Measurements from ENCODE around the gene MROH7.
"Not testable (repeated sequence)": the region's sequence is repeated elsewhere in the genome, so short reads cannot be mapped to it uniquely, and the experiment has no call there.

MROH7 gene

DNA sequence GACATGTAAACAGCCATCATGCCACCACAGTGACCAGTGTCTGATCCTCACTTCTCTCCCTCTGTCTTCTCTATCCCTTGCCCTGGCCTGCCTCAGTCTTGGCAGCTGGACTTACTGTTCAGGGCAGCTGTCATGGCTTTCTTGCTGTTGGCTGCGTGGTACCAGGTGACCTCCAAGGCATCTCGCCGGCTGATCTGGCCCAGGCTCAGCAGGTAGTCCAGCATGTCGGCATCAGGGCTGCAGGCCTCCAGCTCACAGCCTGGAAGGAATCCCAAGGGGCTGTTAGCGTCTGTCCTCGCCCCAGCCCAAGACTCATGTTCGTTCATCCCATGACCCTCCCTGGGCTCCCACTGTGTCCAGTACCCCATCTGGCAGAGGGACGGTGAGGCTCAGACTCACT, 21.8 kb upstream of the MROH7 start:
- no peak for DNase-seq (ENCODE audit: extremely low read depth, low read depth)
- no peak overlapping the region for H3K4me3 ChIP-seq (replicated peaks; ENCODE audit: low read depth, low read length)
- TF ChIP-seq, protein P1, sequence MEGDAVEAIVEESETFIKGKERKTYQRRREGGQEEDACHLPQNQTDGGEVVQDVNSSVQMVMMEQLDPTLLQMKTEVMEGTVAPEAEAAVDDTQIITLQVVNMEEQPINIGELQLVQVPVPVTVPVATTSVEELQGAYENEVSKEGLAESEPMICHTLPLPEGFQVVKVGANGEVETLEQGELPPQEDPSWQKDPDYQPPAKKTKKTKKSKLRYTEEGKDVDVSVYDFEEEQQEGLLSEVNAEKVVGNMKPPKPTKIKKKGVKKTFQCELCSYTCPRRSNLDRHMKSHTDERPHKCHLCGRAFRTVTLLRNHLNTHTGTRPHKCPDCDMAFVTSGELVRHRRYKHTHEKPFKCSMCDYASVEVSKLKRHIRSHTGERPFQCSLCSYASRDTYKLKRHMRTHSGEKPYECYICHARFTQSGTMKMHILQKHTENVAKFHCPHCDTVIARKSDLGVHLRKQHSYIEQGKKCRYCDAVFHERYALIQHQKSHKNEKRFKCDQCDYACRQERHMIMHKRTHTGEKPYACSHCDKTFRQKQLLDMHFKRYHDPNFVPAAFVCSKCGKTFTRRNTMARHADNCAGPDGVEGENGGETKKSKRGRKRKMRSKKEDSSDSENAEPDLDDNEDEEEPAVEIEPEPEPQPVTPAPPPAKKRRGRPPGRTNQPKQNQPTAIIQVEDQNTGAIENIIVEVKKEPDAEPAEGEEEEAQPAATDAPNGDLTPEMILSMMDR (IDR thresholded peaks at IDR 0.05; ENCODE audit: low read depth, low read length, missing control alignments) = no peak

DNA sequence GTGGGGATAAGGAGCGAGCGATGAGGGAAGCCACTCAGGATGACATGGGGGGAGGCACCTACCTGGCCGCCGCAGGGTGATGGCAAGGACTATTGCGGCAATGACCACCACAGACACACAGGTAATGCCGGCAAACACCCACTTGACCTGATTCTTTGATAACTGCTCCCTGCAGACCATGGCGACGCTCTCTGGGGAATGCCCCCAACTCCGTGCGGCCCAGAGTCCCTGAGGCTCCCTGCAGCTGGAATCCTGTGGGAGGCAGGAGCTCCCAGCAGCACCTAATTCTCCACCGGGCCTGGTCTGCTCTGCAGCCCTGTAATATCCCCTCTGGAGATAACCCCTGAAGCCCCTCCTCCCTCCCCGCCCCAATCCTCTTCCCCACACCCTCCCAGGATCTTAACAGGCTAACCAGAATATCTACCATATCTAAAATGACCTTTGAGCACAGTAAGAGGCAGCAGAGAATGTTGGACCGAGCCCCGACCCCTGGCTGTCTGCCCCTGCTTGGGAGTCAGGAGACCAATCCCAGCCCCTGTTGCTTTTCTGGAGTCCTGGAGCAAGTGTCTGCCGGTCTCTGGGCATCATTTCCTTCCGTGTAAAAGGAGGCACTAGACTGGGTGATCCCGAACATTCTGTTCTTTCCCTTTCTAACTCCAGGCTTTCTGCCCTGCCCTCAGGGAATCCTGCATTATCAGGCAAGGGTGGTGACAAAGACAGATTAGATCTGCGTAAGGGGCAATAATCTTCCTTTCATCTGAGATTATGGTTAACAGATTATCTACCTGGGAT, 18.2 kb upstream of the MROH7 start, which contains the start of gene FAM151A:
Gene FAM151A (minus strand): TSS at position 310 of the 792 bp plus-strand sequence. CDS start 130 bp downstream, at position 180.
- no peak for DNase-seq (ENCODE audit: extremely low read depth, low read depth)
- H3K4me3 ChIP-seq (replicated peaks; ENCODE audit: low read depth, low read length) = no peak within 1 kb of the TSS

DNA sequence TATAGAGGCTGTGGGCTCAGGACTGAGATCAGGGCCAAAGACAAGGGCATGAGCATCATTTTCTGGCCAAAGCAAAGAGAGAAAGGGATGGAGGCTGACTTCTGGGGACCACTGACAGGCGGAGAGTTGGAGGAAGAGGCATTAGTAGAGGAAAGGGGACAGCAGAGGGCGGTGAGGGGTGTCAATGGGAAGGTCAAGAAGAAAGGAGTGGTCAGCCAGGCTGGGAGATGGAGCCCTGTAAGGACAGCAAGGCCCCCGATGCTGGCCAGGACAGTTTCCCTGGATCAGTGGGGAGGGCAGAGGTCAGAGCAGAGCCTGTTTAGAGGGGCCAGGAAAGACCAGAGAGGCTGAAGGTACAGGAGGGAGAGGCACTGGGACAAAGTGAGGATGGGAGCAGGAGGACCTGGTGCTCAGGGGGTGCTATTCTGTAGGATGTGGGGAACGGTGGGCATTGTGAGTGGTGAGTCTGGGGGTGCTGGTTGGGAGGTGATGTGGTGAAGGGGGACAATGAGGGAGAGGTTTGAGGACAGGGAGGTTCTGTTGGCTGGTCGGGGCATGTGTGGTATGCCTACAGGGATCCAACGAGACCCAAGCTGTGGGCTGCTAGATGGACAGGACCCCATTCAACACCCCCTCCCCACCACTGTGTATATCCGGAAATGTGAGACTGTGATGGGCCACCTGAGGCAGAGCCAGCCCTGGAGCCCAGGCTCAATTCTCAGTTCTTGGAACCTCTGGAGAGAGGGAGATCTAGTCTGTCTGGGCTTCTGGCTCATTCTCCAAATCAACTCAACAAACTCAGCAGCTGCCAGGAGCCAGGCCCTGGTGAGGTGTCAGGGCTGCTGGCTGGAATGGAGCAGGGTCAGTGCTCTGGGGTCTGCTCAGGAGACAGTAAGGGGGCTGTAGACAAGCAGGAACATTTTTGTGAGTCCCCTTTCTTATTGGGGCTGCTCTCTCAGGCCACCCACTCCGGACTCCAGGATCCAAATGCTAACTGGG, 16.8 kb upstream of the MROH7 start:
- no peak overlapping the region for H3K4me3 ChIP-seq (replicated peaks; ENCODE audit: low read depth, low read length)
- no peak for DNase-seq (ENCODE audit: extremely low read depth, low read depth)
- TF ChIP-seq, protein P1 (IDR thresholded peaks at IDR 0.05; ENCODE audit: low read depth, low read length, missing control alignments) = no peak

More for the DNA sequence above, 18.2 kb upstream of the MROH7 start, which contains the start of gene FAM151A:
- TF ChIP-seq, protein P1 (IDR thresholded peaks at IDR 0.05; ENCODE audit: low read depth, low read length, missing control alignments) = no peak

DNA sequence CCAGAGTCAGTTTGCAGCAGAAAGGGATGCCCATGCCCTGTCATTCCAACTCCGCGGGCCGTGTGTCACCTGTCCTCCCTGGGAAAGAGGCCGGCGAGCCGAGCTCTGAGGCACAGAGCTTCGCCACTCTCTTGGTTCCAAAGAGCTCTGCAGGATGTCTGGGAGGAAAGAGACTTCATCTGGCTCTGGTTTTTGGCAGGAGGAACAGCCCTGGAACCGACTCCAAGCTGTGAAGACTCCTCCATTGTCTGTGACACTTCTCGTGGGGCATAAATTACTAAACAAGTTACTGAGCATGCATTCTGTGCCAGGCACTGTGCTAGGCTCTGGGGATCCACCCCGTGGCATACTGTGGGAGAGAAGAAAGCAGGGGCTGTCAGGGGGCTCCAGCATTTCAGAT, 14.4 kb upstream of the MROH7 start:
- TF ChIP-seq, protein P1 (IDR thresholded peaks at IDR 0.05; ENCODE audit: low read depth, low read length, missing control alignments) = no peak
- no peak for DNase-seq (ENCODE audit: extremely low read depth, low read depth)
- H3K4me3 ChIP-seq (replicated peaks; ENCODE audit: low read depth, low read length) = no peak overlapping the region

DNA sequence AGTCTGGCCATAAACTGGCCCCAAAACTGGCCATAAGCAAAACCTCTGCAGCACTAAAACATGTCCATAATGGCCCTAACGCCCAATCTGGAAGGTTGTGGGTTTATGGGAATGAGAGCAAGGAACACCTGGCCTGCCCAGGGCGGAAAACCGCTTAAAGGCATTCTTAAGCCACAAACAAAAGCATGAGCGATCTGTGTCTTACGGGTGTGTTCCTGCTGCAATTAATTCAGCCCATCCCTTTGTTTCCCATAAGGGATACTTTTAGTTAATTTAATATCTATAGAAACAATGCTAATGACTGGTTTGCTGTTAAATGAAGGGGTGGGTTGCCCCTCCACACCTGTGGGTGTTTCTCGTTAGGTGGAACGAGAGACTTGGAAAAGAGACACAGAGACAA, 5.8 kb upstream of the MROH7 start:
- not testable (repeated sequence) for DNase-seq (ENCODE audit: extremely low read depth, low read depth); H3K4me3 ChIP-seq (replicated peaks; ENCODE audit: low read depth, low read length)

DNA sequence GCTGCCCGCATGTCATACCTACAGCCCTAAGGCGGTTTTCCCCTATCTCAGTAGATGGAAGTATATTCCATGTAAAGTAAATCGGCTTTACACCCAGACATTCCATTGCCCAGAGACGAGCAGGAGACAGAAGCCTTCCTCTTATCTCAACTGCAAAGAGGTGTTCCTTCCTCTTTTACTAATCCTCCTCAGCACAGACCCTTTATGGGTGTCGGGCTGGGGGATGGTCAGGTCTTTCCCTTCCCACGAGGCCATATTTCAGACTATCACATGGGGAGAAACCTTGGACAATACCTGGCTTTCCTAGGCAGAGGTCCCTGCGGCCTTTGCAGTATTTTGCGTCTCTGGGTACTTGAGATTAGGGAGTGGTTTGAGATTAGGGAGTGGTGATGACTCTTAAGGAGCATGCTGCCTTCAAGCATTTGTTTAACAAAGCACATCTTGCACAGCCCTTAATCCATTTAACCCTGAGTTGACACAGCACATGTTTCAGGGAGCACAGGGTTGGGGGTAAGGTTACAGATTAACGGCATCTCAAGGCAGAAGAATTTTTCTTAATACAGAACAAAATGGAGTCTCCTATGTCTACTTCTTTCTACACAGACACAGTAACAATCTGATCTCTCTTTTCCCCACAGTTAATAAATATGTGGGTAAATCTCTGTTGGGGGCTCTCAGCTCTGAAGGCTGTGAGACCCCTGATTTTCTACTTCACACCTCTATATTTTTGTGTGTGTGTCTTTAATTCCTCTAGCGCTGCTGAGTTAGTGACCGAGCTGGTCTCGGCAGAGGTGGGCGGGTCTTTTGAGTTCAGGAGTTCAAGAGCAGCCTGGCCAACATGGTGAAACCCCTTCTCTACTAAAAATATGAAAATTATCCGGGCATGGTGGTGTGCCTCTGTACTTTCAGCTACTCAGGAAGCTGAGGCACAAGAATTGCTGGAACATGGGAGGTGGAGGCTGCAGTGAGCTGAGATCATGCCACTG, 4.8 kb upstream of the MROH7 start:
- not testable (repeated sequence) for H3K4me3 ChIP-seq (replicated peaks; ENCODE audit: low read depth, low read length); DNase-seq (ENCODE audit: extremely low read depth, low read depth)

DNA sequence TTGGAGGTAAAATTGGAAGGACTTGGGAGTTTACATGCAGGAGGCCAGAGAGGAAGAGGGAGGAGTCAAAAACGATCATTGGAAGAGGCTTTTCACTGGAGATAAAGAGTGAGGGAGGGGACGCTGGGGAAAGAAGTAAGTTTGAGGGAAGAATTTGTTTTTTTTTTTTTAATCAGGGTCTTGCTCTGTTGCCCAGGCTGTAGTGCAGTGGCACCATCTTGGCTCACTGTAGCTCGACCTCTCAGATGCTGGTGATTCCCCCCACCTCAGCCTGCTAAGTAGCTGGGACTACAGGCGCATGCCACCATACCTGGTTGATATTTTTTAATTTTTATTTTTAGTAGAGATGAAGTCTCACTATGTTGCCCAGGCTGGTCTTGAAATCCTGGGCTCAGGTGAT, 1.2 kb upstream of the MROH7 start:
- TF ChIP-seq, protein P1 (IDR thresholded peaks at IDR 0.05; ENCODE audit: low read depth, low read length, missing control alignments) = no peak
- H3K4me3 ChIP-seq (replicated peaks; ENCODE audit: low read depth, low read length) = no peak overlapping the region
- no peak for DNase-seq (ENCODE audit: extremely low read depth, low read depth)

Data from HFF-Myc (cell line).